Activated naive CD4-positive, alpha-beta T cell treated with anti-CD3 and anti-CD28 coated beads, Interleukin-2, amount 10 ng/mL, durations not matched to agents 7 days and 5 days (primary cell): ENCODE results near the gene GRM7.

Source experiments
- CTCF ChIA-PET: fragments of 350-600 bp; sonication (Branson Sonifier 250); formaldehyde crosslinking; loops from one replicate; lab custom pipeline; 2021; ENCODE audit warnings: antibody characterized with exemption; lab: Charles Lee
- DNase-seq: peaks from one replicate; pipeline ENCODE4 v3.0.0-alpha.2; 2020
- H3K27ac Mint-ChIP-seq: one replicate; pipeline ENCODE4 v1.8.0; 2021; ENCODE audit warnings: mild to moderate bottlenecking, moderate library complexity, mixed read lengths
- H3K27me3 Mint-ChIP-seq: one replicate; pipeline ENCODE4 v1.8.0; 2021; ENCODE audit warnings: mild to moderate bottlenecking, mixed read lengths
- H3K36me3 Mint-ChIP-seq: one replicate; pipeline ENCODE4 v1.8.0; 2021; ENCODE audit warnings: mixed read lengths
- H3K4me1 Mint-ChIP-seq: one replicate; pipeline ENCODE4 v1.8.0; 2021; ENCODE audit warnings: mixed read lengths
- H3K4me3 Mint-ChIP-seq: one replicate; pipeline ENCODE4 v1.8.0; 2021; ENCODE audit warnings: mild to moderate bottlenecking, moderate library complexity, mixed read lengths
- H3K9me3 Mint-ChIP-seq: one replicate; pipeline ENCODE4 v1.8.0; 2021; ENCODE audit warnings: mixed read lengths

Gene GRM7

DNA sequence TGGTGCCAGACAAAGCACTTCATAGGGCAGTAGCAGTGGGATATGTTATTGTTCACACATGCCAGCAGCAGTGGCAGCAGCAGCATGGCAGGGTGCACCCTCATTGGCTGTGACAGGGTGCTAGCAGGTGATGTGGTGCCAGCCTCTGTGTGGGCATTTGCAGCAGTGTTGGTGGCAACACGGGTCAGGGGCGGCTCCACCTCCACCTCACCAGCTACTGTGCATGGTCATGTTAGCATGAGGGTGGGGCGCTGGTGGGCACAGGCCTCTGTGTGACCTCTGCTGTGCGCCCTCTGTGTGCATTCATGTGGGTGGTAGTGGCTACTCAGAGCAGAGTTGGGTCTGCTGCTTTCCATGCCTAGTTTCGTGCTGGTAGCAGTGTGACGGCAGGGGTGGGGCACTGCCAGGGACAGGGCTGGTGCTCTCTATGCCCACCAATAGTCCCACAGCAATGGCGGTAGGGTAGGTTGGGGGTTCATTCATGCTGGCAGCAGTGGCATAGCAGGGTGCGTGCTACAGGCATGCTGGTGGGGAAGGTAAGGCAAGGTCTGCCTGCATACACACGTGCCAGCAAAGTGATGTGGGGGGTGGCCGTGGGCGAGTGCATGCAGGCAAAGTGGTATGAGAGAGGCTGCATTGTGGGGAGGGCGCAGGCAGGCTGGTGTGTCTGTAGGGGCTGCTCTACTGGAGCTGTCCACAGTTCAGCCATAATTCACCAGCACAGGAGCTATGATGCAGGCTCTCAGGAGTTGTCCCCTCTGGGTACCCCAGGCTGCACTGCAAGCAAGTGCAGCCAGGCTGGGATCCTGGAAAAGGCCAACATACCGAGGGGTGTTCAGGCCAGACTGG lies 402.7 kb downstream of the GRM7 start:
- H3K36me3 Mint-ChIP-seq, result no peaks in the 10 kb centered on the region
- CTCF ChIA-PET, result no interaction called here
- H3K27me3 Mint-ChIP-seq, result no peaks in the 10 kb centered on the region

DNA sequence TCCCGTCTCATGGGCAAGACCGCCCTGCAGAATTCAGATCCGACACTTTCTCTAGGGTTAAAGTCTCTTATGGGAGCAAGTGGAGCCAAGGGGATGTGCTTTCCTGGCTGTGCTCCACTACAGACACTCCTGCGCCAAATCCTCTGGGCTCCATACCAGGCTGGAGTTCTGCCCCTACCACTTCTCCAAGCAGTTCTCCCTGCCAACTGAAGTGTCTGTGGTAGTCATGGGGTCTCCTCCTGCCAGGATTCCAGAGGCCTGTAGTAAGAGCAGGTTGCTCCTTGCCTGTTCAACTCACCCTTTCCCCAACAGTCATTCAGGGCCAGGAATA lies 403.2 kb downstream of the GRM7 start:
- H3K36me3 Mint-ChIP-seq, result no peaks in the 10 kb centered on the region
- H3K4me1 Mint-ChIP-seq, result no peaks in the 10 kb centered on the region
- H3K27ac Mint-ChIP-seq, result no peak overlapping the region
- DNase-seq, result no peak
- H3K9me3 Mint-ChIP-seq, result peaks cover 8% of the 10 kb centered on the region
- CTCF ChIA-PET, result no interaction called here
- no peaks in the 10 kb centered on the region for H3K27me3 Mint-ChIP-seq
- no peak overlapping the region for H3K4me3 Mint-ChIP-seq

More for the DNA sequence above, 402.7 kb downstream of the GRM7 start:
- no peak for DNase-seq
- Mint-ChIP-seq H3K4me1 (no peaks in the 10 kb centered on the region), H3K27ac (no peak overlapping the region), H3K4me3 (no peak overlapping the region), H3K9me3 (peaks cover 8% of the 10 kb centered on the region)

DNA sequence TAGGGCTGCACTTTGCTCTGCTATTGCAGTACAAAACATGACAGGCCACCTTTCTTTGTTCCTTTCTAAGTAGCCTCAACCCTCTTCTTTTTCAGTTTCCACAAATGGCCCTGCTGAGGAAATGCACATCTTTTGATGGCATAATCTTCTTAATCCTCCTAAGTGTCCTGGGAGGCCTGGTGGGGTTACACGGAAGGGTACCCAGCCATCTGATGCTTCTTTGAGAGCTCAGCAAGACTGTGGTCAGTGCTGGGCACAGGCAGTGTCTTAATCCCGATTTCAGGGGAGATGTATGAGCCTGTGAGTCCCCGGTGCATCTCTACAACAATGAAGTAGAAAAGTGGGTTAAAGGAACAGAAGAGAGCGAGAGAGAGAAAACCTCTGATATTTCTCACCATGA lies 404.8 kb downstream of the GRM7 start:
- Mint-ChIP-seq H3K9me3 (peaks cover 11% of the 10 kb centered on the region), H3K4me1 (no peaks in the 10 kb centered on the region), H3K36me3 (no peaks in the 10 kb centered on the region), H3K27me3 (no peaks in the 10 kb centered on the region), H3K4me3 (no peak overlapping the region), H3K27ac (no peak overlapping the region)
- no peak for DNase-seq
- CTCF ChIA-PET, result no interaction called here

DNA sequence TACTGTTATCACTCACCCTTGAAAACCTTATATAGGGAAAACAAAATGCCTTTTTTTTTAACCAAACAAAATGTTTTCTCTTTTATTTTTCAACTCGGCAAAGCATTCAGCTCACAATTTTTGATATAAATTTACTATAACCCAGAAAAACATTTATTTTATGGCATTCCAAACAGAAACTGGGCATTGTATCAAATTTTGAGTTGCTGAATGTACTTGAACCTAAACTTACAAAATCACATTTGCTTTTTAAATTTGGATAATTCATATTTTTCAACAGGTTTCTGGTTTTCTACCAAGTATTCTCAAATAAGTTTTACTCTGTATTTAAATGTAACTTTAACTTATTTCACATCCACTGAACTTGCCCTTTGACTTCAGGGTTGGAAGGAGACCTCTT lies 405.6 kb downstream of the GRM7 start:
- H3K4me1 Mint-ChIP-seq, result no peaks in the 10 kb centered on the region
- H3K36me3 Mint-ChIP-seq, result no peaks in the 10 kb centered on the region
- no peak overlapping the region for H3K4me3 Mint-ChIP-seq
- no peak overlapping the region for H3K27ac Mint-ChIP-seq
- H3K27me3 Mint-ChIP-seq, result no peaks in the 10 kb centered on the region
- CTCF ChIA-PET, result no interaction called here
- no peak for DNase-seq
- H3K9me3 Mint-ChIP-seq, result peaks cover 11% of the 10 kb centered on the region

DNA sequence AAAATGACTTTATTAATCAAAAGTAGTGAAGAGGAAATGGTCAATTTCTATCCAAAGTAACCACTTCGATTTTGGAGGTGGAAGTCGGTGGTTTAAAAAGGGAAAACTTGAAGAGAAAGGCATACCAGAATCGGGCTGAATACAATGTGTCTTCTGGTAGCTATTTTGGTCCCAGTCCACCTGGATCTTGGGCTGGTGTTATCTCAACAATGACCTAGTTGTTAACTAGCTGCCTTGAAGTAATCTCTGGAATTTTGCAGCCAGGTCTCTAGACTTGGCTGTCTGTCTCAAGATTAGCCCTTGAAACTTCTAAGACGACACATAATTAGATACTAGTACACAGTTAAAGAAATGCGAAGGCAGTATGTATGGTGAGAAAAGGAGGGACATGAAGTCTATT lies 409.8 kb downstream of the GRM7 start:
- H3K9me3 Mint-ChIP-seq, result peaks cover 6% of the 10 kb centered on the region
- H3K36me3 Mint-ChIP-seq, result no peaks in the 10 kb centered on the region
- no peaks in the 10 kb centered on the region for H3K27me3 Mint-ChIP-seq
- no peaks in the 10 kb centered on the region for H3K4me1 Mint-ChIP-seq
- no peak overlapping the region for H3K4me3 Mint-ChIP-seq
- CTCF ChIA-PET, result no interaction called here
- DNase-seq, result no peak
- H3K27ac Mint-ChIP-seq, result no peak overlapping the region

DNA sequence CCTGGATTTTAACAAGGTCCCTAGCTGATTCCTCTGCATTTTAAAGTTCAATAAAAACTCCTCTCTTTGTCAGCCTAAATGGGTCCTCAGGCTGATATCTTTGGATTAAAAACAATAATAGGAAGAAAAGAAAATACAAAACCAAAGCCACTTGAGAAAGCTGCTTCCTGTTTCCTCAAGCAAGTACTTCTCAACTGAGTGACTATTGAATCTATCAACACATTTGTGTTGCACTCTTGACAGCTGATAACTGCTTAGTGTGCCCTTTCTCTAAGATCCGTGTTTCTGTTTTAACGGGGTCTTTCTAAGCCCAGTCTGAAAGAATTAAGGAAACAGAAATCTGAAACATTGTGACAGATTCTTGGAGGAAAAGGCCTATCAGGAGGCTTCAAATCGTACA lies 410.7 kb downstream of the GRM7 start:
- CTCF ChIA-PET, result no interaction called here
- Mint-ChIP-seq H3K4me1 (no peaks in the 10 kb centered on the region), H3K27me3 (no peaks in the 10 kb centered on the region), H3K27ac (no peak overlapping the region), H3K9me3 (peaks cover 6% of the 10 kb centered on the region), H3K4me3 (no peak overlapping the region), H3K36me3 (no peaks in the 10 kb centered on the region)
- DNase-seq, result no peak

DNA sequence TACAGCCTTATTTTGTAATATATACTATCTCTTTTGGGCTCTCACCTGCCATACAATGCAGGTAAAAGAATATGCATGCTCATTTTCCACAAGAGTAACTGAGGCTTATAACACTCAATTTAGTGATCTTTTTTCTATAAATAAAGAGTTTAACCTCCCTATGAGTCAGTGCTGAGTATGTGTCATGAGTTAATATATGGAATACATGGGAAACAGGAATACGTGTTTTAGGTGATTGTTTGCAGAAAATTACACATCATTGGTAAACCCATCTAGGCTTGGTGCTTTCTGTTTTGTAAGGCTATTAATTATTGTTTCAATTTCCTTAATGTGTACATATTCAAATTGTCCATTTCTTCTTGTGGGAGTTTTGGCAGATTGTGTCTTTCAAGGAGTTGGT lies 411.3 kb downstream of the GRM7 start:
- Mint-ChIP-seq H3K4me3 (no peak overlapping the region), H3K9me3 (peaks cover 6% of the 10 kb centered on the region), H3K27me3 (no peaks in the 10 kb centered on the region), H3K36me3 (no peaks in the 10 kb centered on the region), H3K4me1 (no peaks in the 10 kb centered on the region), H3K27ac (no peak overlapping the region)
- DNase-seq, result no peak
- CTCF ChIA-PET, result no interaction called here

DNA sequence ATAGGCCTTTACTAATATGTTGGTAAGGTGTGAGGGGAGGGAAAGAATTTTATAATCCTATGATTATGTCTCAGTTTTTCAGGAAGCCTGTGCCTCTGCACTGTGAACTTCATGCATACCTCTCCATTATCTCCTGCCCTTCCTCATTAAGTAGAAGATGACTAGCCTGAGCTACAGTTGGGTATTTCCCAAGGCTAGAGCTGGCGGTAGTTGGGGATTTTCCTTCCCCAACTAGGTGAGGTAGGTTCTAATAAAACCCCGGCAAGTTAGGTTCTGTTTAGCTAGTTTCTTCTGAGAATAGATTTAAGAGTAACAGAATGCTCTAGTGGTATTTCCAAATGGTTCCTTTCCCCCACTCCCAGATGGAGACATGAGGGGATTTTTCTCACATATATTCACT lies 414.5 kb downstream of the GRM7 start:
- Mint-ChIP-seq H3K4me1 (no peaks in the 10 kb centered on the region), H3K27ac (no peak overlapping the region), H3K9me3 (peaks cover 2% of the 10 kb centered on the region), H3K4me3 (no peak overlapping the region), H3K36me3 (no peaks in the 10 kb centered on the region), H3K27me3 (no peaks in the 10 kb centered on the region)
- CTCF ChIA-PET, result no interaction called here
- DNase-seq, result no peak

DNA sequence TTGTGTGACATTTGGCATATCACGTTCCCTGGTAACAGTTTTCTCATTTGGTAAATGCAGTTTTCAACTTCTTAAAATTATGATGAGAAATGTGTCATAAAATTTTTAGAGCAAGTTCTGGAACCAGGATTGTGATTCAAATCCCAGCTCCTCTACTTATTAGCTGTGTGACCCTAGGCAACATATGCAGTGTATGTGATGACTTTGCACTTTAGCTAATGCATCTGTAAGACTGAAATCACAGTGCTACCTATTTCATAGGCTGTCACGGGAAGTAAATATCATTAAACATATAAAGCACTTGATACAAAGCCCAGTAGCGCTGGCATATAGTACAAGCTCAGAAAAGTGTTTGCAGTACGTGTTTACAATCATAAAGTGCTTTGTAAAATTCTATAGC lies 419.4 kb downstream of the GRM7 start:
- CTCF ChIA-PET, result no interaction called here
- H3K4me3 Mint-ChIP-seq, result no peak overlapping the region
- DNase-seq, result no peak
- H3K4me1 Mint-ChIP-seq, result no peaks in the 10 kb centered on the region
- no peaks in the 10 kb centered on the region for H3K9me3 Mint-ChIP-seq
- H3K27ac Mint-ChIP-seq, result no peak overlapping the region
- no peaks in the 10 kb centered on the region for H3K27me3 Mint-ChIP-seq
- H3K36me3 Mint-ChIP-seq, result no peaks in the 10 kb centered on the region

DNA sequence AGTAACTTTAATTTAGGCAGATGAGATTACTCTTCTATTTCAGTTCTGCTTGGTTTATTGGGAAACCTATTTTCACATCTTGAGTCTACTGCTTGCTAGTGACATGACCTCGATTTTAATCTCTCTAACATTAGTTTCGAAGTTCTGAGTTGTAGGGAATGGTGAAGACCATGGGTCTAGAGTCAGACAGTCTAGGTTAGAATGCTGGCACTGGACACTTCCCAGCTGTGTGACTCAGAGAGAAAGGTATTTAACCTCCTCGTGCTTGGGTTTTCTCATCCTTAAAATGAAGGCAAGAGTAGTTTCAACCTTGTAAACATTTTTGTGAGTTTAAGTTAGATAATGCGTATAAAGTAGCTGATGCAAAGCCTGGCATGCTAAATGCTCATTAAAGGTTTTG lies 422.1 kb downstream of the GRM7 start:
- H3K9me3 Mint-ChIP-seq, result no peaks in the 10 kb centered on the region
- H3K27ac Mint-ChIP-seq, result no peak overlapping the region
- H3K4me1 Mint-ChIP-seq, result no peaks in the 10 kb centered on the region
- no peak for DNase-seq
- H3K36me3 Mint-ChIP-seq, result no peaks in the 10 kb centered on the region
- CTCF ChIA-PET, result no interaction called here
- no peaks in the 10 kb centered on the region for H3K27me3 Mint-ChIP-seq
- H3K4me3 Mint-ChIP-seq, result no peak overlapping the region

DNA sequence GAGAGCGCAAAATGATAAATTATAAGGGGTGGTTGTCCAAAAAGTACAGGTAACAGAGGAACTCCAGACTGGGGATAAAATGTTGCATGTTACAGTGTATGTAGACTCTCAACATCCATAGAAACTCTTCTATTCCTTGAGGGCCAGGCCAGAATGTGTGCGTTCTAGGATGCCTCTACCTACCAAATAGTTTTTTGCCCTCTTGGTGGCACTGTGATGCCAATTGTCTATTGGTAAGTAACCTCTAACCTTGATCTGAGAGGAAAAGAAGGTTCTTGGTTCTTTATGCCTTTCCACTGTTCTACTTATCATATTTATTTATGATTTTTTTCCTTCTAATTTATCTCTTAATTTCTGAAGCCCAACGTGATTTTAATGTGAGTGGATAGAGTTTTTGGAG lies 424.6 kb downstream of the GRM7 start:
- no peak overlapping the region for H3K4me3 Mint-ChIP-seq
- no peaks in the 10 kb centered on the region for H3K27me3 Mint-ChIP-seq
- H3K36me3 Mint-ChIP-seq, result no peaks in the 10 kb centered on the region
- H3K4me1 Mint-ChIP-seq, result no peaks in the 10 kb centered on the region
- CTCF ChIA-PET, result no interaction called here
- H3K27ac Mint-ChIP-seq, result no peak overlapping the region
- no peaks in the 10 kb centered on the region for H3K9me3 Mint-ChIP-seq
- DNase-seq, result no peak

DNA sequence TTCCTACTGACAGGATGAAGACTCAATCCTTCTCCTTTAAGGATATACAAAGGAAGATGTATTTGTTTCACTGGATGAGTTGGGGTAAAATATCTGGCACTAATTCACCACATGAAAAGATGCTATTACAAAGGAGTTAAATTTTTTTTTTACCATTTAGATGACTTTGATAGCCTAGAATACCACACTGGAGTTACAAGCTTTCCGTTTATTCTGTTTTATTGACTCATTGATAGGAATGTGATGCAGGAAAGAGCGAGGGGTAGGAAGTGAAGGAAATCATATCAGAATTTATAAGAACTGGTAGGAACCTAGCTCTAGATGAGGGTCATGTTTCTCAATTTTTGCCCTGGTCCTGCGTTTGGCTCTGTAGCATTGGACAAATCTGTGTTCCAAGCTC lies 427.2 kb downstream of the GRM7 start:
- Mint-ChIP-seq H3K27ac (no peak overlapping the region), H3K9me3 (no peaks in the 10 kb centered on the region), H3K27me3 (no peaks in the 10 kb centered on the region), H3K4me3 (no peak overlapping the region), H3K36me3 (no peaks in the 10 kb centered on the region), H3K4me1 (peaks cover 2% of the 10 kb centered on the region)
- no peak for DNase-seq
- CTCF ChIA-PET, result no interaction called here

DNA sequence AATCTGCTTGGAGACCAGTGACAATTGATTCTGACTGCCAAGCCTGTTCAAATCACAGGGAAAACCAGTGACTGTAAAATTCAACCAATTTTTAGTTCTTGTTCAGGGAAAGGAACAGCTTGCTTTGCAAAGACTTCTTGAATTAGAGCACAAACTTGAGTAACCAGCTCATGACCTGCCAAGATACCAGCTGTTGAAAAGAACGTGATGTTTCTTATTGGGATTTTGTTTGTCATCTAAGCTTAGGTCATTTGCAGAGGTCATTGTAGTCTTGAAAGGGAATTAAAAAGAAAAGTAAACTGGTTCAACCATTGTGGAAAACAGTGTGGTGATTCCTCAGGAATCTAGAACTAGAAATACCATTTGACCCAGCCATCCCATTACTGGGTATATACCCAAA lies 428.2 kb downstream of the GRM7 start:
- H3K27me3 Mint-ChIP-seq, result no peaks in the 10 kb centered on the region
- DNase-seq, result no peak
- CTCF ChIA-PET, result no interaction called here
- H3K9me3 Mint-ChIP-seq, result no peaks in the 10 kb centered on the region
- no peak overlapping the region for H3K27ac Mint-ChIP-seq
- no peak overlapping the region for H3K4me3 Mint-ChIP-seq
- H3K36me3 Mint-ChIP-seq, result no peaks in the 10 kb centered on the region
- peaks cover 2% of the 10 kb centered on the region for H3K4me1 Mint-ChIP-seq

DNA sequence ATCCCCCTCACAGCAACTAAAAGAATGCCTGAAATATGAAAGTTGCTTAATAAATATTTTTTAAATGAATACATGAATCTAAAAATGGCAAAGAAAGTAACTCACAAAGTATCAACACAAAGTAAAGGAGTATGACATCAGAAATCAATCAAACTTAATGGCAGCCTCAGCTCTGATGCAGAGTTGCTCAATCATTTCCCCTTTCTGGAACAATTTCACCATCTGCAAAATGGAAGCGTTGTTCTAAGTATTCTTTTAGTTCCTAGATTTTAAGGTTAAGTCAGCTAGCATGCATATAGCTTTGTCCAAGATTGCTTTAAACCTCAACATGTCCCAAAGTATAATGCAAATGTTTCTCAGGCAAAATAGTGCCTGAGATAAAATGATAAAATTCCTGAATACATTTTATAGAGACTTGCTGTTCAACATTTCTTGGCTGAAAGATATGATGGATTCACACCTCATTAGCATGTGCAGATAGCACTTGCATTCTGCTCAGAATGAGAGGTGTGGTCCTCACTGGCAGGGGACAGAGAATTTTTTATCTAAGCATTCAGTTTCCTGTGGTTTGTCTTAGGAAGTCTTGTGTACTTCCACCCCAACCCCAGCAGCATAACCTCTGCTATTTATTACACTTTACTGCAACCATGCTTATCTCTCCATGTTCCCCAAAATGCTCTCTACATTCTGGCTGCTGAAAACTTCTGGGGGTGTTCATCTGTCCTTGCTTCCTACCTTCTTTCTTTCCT lies 429.3 kb downstream of the GRM7 start:
- CTCF ChIA-PET, result no interaction called here
- H3K4me1 Mint-ChIP-seq, result peaks cover 2% of the 10 kb centered on the region
- H3K27ac Mint-ChIP-seq, result no peak overlapping the region
- H3K4me3 Mint-ChIP-seq, result no peak overlapping the region
- H3K36me3 Mint-ChIP-seq, result no peaks in the 10 kb centered on the region
- no peaks in the 10 kb centered on the region for H3K27me3 Mint-ChIP-seq
- no peak for DNase-seq
- H3K9me3 Mint-ChIP-seq, result no peaks in the 10 kb centered on the region

DNA sequence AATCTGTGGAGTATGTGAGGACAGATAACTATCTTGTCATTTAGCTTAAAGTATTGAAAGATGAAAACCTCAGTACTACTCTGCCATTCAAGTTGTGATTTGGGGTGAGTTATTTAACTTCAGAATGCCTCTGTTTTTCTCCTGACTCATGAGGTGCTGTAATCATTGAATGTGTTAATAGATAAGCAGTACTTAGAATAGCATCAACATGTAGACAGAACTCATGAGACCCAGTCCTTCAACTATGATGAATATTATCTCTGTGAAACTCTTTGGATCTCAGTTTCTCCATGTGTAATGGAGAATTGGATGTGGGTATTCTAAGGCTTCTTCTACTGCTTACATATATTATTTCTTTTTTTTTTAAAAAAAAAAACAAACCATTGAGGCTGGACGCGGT lies 431.4 kb downstream of the GRM7 start:
- Mint-ChIP-seq H3K9me3 (no peaks in the 10 kb centered on the region), H3K4me1 (peaks cover 2% of the 10 kb centered on the region), H3K36me3 (no peaks in the 10 kb centered on the region), H3K27me3 (no peaks in the 10 kb centered on the region), H3K27ac (no peak overlapping the region), H3K4me3 (no peak overlapping the region)
- CTCF ChIA-PET, result no interaction called here
- DNase-seq, result no peak
